ENCODE results near the gene SLC25A1. TPM values are rescaled to one million over a fixed set of nuclear protein-coding genes. Genes with fewer than 3 reads are reported as not detected.

Gene SLC25A1
- total RNA-seq, 1 experiment from 2014 or later = 151 TPM

DNA sequence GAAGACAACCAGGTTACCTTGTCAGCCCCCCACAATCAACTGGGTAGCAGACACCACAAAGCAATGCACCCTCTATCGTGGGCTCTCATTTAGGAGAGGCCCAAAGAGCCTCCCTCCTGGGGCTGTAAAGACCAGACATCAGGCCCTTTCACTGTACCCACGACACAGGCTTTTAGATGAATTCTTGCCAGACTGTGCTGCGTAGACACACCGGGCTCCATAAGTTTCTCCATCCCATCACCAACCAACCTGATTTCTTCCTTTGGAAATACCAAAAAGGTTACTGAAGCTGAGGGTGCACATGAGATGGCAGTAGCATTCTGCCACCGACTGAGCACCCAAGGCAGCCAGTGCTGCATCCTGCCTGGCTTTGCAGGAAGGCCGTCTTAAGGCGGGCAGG, 46.4 kb upstream of the SLC25A1 start:
- Histone ChIP-seq H3K14ac (ENCODE audit: insufficient read depth, low read length) (no peak overlapping the region), H3K79me2 (ENCODE audit: insufficient read depth, low read length) (no peaks in the 10 kb centered on the region), H3K4ac (ENCODE audit: low read depth, low read length) (no peak overlapping the region), H4K20me1 (ENCODE audit: control insufficient read depth, insufficient read depth, insufficient read length) (no peaks in the 10 kb centered on the region), H3K9ac (ENCODE audit: extremely low read depth, insufficient read length, low read length) (no peak overlapping the region), H3K27me3 (ENCODE audit: insufficient read depth, low read length) (no peaks in the 10 kb centered on the region), H2BK5ac (ENCODE audit: insufficient read length, low read length) (no peak overlapping the region), H3K23me2 (ENCODE audit: insufficient read length, low read depth, low read length, poor library complexity, severe bottlenecking) (no peaks in the 10 kb centered on the region), H4K8ac (replicated peaks; ENCODE audit: insufficient read length, low read depth, low read length) (no peak overlapping the region), H3K79me1 (ENCODE audit: insufficient read depth, low read depth, low read length, poor library complexity, severe bottlenecking) (no peaks in the 10 kb centered on the region), H2BK120ac (ENCODE audit: low read depth, low read length, poor library complexity, severe bottlenecking) (no peak overlapping the region), H2BK15ac (ENCODE audit: low read depth, low read length) (no peak overlapping the region), H3T11ph (ENCODE audit: low read length) (no peak overlapping the region), H3K23ac (ENCODE audit: insufficient read length, low read depth, low read length) (no peak overlapping the region), H4K5ac (ENCODE audit: insufficient read length, low read depth, low read length) (no peak overlapping the region), H3K18ac (ENCODE audit: insufficient read length, low read depth, low read length) (no peak overlapping the region), H3K9me3 (ENCODE audit: control insufficient read depth, low read depth, low read length) (no peaks in the 10 kb centered on the region), H2AFZ (ENCODE audit: low read length) (no peak overlapping the region), H3K56ac (ENCODE audit: insufficient read length, low read depth, low read length) (no peak overlapping the region), H3K27ac (ENCODE audit: insufficient read length, low read depth, low read length) (no peak overlapping the region), H3K4me2 (ENCODE audit: insufficient read depth, insufficient read length, low read length) (no peak overlapping the region), H3K4me1 (ENCODE audit: insufficient read depth, low read length) (no peaks in the 10 kb centered on the region), H2AK5ac (ENCODE audit: insufficient read length, low read length) (no peak overlapping the region), H2BK20ac (ENCODE audit: low read depth, low read length, poor library complexity, severe bottlenecking) (no peak overlapping the region), H4K91ac (ENCODE audit: insufficient read length, low read depth, low read length) (no peak overlapping the region), H2BK12ac (ENCODE audit: insufficient read length, low read depth, low read length) (no peak overlapping the region)
- peaks cover 30 to 67% (median 65%) of the 10 kb centered on the region in 3 experiments for H3K36me3 Mint-ChIP-seq (ENCODE audit: insufficient read depth in 1 of 3, low read depth in 3 of 3)
- DNase-seq = no peak
- TF ChIP-seq, protein P1, sequence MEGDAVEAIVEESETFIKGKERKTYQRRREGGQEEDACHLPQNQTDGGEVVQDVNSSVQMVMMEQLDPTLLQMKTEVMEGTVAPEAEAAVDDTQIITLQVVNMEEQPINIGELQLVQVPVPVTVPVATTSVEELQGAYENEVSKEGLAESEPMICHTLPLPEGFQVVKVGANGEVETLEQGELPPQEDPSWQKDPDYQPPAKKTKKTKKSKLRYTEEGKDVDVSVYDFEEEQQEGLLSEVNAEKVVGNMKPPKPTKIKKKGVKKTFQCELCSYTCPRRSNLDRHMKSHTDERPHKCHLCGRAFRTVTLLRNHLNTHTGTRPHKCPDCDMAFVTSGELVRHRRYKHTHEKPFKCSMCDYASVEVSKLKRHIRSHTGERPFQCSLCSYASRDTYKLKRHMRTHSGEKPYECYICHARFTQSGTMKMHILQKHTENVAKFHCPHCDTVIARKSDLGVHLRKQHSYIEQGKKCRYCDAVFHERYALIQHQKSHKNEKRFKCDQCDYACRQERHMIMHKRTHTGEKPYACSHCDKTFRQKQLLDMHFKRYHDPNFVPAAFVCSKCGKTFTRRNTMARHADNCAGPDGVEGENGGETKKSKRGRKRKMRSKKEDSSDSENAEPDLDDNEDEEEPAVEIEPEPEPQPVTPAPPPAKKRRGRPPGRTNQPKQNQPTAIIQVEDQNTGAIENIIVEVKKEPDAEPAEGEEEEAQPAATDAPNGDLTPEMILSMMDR (conservative IDR thresholded peaks at IDR 0.05) = no peak
- peak overlapping the region in 1 of 3 experiments; percentile 35; a peak in 1 of 7 replicates for H3K27ac Mint-ChIP-seq
- H3K9me3 Mint-ChIP-seq = no peaks in the 10 kb centered on the region
- H3K4me3 Mint-ChIP-seq = no peak overlapping the region
- WGBS (ENCODE audit: extremely low coverage, insufficient read length, low lambda C conversion rate) = no CpG with 5 or more reads among the region's 7 CpGs
- peaks cover 0 to 4% of the 10 kb centered on the region in 2 experiments; a peak in 1 of 4 replicates for H3K4me1 Mint-ChIP-seq
- no peaks in the 10 kb centered on the region for H3K27me3 Mint-ChIP-seq (ENCODE audit: low read depth)

All from H9 (cell line).